SK-N-SH (cell line): Measurements from ENCODE around the gene TLL2.

Source experiments
- EP300 ChIP-seq, 2 experiments: IDR thresholded peaks; 2 replicates each; pipeline versions ENCODE4 v1.4.0 to v1.6.1; 2012; ENCODE audit warnings: borderline replicate concordance in 1 of 2, low read depth in 1 of 2, low read length in 1 of 2
- POLR2AphosphoS5 ChIP-seq: IDR thresholded peaks from 2 replicates; pipeline ENCODE4 v1.6.1; 2012; ENCODE audit warnings: low read depth, low read length
- RFX5 ChIP-seq: IDR thresholded peaks from 2 replicates; pipeline ENCODE4 v1.6.1; 2012; ENCODE audit warnings: mild to moderate bottlenecking, improper control_type of control experiment, low read length
- TF ChIP-seq, protein P1 (sequence below): fragments of 200-600 bp; sonication (generic); IDR thresholded peaks from 2 replicates; pipeline ENCODE4 v1.6.1; 2017; ENCODE audit warnings: antibody characterized with exemption, mild to moderate bottlenecking, moderate library complexity
- TF ChIP-seq, protein P2 (sequence below): IDR thresholded peaks from 2 replicates; pipeline ENCODE4; 2012
- TF ChIP-seq, protein P3 (sequence below): IDR thresholded peaks from 2 replicates; pipeline ENCODE4 v1.4.0; 2012; ENCODE audit warnings: low read depth
- TF ChIP-seq, protein P4 (sequence below): IDR thresholded peaks from 2 replicates; pipeline ENCODE4 v1.4.0; 2012; ENCODE audit warnings: low read depth, borderline replicate concordance

DNA sequence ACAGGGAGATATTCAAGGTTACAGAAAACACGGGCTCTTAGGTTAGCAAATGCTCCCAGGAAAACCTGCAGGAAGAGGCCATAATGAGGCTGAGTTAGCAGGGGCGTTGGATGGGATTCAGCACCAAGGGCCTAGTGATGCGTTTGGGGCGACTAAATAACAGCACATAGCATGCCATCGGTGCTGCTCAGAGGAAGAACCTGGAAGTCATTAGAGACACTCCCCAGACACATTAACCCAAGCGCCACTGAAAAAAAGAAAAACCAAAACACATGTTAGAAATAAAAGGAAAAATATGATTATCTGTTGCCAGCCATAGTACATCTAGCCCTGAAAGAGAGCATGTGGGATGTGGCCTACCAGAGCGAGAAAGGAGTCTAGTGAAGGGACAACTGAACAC is 126.1 kb downstream of the TLL2 start:
- TF ChIP-seq, protein P1, sequence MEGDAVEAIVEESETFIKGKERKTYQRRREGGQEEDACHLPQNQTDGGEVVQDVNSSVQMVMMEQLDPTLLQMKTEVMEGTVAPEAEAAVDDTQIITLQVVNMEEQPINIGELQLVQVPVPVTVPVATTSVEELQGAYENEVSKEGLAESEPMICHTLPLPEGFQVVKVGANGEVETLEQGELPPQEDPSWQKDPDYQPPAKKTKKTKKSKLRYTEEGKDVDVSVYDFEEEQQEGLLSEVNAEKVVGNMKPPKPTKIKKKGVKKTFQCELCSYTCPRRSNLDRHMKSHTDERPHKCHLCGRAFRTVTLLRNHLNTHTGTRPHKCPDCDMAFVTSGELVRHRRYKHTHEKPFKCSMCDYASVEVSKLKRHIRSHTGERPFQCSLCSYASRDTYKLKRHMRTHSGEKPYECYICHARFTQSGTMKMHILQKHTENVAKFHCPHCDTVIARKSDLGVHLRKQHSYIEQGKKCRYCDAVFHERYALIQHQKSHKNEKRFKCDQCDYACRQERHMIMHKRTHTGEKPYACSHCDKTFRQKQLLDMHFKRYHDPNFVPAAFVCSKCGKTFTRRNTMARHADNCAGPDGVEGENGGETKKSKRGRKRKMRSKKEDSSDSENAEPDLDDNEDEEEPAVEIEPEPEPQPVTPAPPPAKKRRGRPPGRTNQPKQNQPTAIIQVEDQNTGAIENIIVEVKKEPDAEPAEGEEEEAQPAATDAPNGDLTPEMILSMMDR = no peak
- TF ChIP-seq, protein P2, sequence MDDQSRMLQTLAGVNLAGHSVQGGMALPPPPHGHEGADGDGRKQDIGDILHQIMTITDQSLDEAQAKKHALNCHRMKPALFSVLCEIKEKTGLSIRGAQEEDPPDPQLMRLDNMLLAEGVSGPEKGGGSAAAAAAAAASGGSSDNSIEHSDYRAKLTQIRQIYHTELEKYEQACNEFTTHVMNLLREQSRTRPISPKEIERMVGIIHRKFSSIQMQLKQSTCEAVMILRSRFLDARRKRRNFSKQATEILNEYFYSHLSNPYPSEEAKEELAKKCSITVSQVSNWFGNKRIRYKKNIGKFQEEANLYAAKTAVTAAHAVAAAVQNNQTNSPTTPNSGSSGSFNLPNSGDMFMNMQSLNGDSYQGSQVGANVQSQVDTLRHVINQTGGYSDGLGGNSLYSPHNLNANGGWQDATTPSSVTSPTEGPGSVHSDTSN = no peak
- TF ChIP-seq, protein P3, sequence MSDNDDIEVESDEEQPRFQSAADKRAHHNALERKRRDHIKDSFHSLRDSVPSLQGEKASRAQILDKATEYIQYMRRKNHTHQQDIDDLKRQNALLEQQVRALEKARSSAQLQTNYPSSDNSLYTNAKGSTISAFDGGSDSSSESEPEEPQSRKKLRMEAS = no peak
- no peak for TF ChIP-seq POLR2AphosphoS5
- TF ChIP-seq, protein P4, sequence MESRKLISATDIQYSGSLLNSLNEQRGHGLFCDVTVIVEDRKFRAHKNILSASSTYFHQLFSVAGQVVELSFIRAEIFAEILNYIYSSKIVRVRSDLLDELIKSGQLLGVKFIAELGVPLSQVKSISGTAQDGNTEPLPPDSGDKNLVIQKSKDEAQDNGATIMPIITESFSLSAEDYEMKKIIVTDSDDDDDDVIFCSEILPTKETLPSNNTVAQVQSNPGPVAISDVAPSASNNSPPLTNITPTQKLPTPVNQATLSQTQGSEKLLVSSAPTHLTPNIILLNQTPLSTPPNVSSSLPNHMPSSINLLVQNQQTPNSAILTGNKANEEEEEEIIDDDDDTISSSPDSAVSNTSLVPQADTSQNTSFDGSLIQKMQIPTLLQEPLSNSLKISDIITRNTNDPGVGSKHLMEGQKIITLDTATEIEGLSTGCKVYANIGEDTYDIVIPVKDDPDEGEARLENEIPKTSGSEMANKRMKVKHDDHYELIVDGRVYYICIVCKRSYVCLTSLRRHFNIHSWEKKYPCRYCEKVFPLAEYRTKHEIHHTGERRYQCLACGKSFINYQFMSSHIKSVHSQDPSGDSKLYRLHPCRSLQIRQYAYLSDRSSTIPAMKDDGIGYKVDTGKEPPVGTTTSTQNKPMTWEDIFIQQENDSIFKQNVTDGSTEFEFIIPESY = no peak
- peak in 1 of 2 experiments; percentile 21; a peak in 1 of 4 replicates for TF ChIP-seq EP300 (IDR thresholded peaks at IDR 0.05; ENCODE audit: borderline replicate concordance in 1 of 2, low read depth in 1 of 2, low read length in 1 of 2)
- TF ChIP-seq RFX5 = no peak
